ENCODE data around the gene TRA2B.

DNA sequence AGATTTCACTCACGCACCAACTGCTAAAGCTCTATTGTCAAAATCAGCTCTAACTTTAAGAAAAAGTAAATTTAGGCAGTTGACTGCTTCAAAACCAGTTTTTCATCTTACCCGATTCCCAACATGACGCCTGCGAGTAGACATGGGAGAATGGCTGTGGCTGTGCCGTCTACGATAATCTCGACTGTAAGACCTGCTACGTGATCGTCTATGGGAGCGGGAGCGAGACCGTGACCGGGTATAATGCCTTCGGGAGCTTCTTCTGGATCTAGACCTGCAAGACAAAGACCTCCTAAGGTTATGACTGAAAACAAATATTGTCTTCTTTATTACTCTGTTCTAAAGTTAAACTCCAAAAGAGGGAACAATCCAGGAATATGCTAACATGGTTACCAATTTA is 12.5 kb downstream of the TRA2B start:
- TF ChIP-seq EZH2 (optimal IDR thresholded peaks at IDR 0.05; ENCODE audit: low read depth, low read length), result no peak
- TF ChIP-seq, protein P1, sequence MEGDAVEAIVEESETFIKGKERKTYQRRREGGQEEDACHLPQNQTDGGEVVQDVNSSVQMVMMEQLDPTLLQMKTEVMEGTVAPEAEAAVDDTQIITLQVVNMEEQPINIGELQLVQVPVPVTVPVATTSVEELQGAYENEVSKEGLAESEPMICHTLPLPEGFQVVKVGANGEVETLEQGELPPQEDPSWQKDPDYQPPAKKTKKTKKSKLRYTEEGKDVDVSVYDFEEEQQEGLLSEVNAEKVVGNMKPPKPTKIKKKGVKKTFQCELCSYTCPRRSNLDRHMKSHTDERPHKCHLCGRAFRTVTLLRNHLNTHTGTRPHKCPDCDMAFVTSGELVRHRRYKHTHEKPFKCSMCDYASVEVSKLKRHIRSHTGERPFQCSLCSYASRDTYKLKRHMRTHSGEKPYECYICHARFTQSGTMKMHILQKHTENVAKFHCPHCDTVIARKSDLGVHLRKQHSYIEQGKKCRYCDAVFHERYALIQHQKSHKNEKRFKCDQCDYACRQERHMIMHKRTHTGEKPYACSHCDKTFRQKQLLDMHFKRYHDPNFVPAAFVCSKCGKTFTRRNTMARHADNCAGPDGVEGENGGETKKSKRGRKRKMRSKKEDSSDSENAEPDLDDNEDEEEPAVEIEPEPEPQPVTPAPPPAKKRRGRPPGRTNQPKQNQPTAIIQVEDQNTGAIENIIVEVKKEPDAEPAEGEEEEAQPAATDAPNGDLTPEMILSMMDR (IDR thresholded peaks at IDR 0.05; ENCODE audit: low read length), result no peak

Measured in MM.1S (cell line).